Fibroblast of pulmonary artery (primary cell): ENCODE data around the gene ZNF490.

ENCODE experiments used
- DNase-seq: peaks from one replicate; pipeline ENCODE4 v3.0.0-alpha.2; 2010; ENCODE audit warnings: low read depth
- H3K4me3 ChIP-seq: replicated peaks from 2 replicates; pipeline ENCODE4 v1.5.1; 2011; ENCODE audit warnings: low read depth, mild to moderate bottlenecking, control low read depth, low read length, moderate library complexity
- TF ChIP-seq, protein P1 (sequence below): IDR thresholded peaks from 2 replicates; pipeline ENCODE4 v1.5.1; 2011; ENCODE audit warnings: mild to moderate bottlenecking, control low read depth, low read length, inconsistent platforms; ENCODE audit errors: missing control alignments

The ZNF490 gene

DNA sequence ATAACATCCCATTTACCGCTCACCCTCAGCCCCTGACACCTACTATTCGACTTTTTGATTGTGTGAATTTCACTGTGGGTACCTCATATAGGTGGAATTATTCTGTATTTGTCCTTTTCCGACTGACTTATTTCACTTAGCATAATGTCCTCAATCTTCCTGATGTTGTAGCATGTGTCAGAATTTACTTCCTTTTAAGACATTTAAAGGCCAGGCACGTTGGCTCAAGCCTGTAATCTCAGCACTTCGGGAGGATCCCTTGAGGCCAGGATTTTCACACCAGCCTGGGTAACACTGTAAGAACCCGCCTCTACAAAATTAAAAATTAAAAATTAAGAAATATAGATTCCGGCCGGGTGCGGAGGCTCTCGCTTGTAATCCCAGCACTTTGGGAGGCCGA lies 13.0 kb downstream of the ZNF490 start:
- no peak for DNase-seq
- H3K4me3 ChIP-seq = no peak overlapping the region
- TF ChIP-seq, protein P1, sequence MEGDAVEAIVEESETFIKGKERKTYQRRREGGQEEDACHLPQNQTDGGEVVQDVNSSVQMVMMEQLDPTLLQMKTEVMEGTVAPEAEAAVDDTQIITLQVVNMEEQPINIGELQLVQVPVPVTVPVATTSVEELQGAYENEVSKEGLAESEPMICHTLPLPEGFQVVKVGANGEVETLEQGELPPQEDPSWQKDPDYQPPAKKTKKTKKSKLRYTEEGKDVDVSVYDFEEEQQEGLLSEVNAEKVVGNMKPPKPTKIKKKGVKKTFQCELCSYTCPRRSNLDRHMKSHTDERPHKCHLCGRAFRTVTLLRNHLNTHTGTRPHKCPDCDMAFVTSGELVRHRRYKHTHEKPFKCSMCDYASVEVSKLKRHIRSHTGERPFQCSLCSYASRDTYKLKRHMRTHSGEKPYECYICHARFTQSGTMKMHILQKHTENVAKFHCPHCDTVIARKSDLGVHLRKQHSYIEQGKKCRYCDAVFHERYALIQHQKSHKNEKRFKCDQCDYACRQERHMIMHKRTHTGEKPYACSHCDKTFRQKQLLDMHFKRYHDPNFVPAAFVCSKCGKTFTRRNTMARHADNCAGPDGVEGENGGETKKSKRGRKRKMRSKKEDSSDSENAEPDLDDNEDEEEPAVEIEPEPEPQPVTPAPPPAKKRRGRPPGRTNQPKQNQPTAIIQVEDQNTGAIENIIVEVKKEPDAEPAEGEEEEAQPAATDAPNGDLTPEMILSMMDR = no peak

DNA sequence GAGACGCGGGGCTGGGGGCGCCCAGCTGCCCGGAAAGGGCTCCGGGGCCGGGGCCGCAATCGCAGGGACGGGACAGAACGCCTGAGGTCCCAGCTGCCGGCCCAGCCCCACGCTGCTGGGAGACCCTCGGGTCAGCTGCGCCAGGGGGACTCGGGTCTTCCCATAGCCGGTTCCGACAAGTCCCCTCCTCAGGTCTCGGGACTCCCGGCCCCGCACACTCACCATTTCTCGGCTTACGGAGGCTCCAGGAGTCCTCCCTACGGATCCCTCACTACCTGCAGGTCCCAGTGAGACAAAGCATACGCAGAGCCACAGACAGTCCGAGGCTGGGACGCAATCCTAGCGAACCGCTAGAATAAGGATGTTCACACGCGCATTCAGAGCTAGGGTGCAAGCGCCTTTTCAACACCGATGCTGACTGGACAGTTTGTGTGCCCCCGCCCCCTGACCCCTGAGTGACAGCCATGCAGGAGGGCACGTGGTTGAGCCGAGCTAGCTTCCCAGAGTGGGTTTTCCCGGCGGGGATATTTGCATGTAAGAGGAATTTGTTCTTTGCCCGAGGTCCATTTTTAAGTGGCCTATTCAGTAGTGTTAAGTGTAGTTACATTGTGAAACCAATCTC lies 13.6 kb downstream of the ZNF490 start:
- DNase-seq = no peak
- TF ChIP-seq, protein P1 = no peak
- H3K4me3 ChIP-seq = no peak overlapping the region

DNA sequence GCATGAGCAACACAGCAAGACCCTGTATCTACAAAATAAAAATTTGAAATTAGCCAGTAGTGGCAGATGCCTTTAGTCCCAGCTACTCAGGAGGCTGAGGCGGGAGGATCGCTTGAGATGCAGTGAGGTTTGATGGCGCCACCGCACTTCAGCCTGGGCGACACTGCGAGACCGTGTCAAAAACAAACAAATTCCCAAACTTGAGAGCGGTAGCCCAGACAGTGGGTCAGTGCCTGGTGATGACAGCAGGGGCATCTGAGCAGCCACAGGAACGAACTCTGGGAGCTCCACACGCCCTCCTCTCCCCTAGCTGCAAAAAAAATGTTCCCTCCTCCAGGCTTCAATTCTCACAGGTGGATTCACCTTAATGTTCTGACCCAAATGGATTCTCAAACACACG lies 14.1 kb downstream of the ZNF490 start:
- no peak overlapping the region for H3K4me3 ChIP-seq
- no peak for DNase-seq
- TF ChIP-seq, protein P1 = no peak

DNA sequence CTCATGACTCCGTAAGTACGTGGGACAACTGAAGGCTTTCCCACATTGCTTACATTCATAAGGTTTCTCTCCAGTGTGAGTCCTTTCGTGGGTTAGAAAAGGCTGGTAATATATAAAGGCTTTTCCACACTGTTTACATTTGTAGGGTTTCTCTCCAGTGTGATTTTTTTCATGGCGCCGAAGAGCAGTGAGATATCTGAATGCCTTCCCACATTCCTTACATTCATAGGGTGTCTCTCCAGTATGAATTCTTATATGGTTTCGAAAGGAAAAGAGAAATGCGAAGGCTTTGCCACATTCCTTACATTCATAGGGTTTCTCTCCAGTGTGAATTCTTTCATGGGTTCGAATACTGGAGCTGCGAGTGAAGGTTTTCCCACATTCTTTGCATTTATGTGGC lies 29.5 kb downstream of the ZNF490 start:
- no peak for DNase-seq
- no peak overlapping the region for H3K4me3 ChIP-seq
- TF ChIP-seq, protein P1 = no peak

DNA sequence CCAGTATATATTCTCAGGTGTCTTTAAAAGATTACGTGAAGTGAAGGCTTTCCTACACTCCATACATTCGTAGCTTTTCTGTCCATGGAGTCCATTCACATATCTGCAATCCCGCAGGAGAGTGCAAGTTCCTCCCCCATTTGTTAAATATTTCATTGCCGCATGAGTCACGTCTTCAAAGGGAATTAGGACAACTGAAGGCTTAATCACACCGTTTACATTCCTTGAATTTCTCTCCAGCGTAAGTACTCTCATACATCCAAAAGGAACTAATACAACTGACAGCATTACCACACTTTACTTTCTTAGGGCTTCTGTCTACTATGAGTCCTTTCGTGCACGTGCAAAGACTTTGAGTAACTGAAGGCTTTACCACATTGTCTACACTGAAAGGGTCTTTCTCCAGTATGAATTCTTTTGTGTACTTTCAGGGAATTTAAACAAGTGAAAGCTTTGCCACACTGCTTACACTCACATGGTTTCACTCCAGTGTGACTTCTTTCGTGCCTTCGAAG lies 30.4 kb downstream of the ZNF490 start:
- peak; percentile 45 for DNase-seq
- H3K4me3 ChIP-seq = no peak overlapping the region

DNA sequence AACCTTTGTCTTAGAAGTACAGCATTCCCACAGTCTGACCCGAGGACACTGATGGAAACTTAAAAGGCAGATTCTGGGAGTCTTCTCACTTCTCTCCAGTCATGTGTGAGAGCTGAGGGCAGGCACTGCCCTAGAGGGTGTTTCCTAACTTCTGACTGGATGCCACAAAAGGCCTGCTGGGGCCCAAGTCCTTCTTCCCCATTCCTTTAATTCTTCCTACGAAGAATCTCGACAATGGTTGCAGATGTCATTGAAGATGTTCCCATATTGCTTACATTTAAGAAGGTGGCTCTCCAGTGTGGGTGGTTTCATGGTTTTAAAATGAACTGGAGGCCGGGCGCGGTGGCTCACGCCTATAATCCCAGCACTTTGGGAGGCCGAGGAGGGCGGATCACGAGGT lies 32.0 kb downstream of the ZNF490 start:
- H3K4me3 ChIP-seq = no peak overlapping the region
- TF ChIP-seq, protein P1 = no peak
- DNase-seq = no peak

More for the DNA sequence above, 30.4 kb downstream of the ZNF490 start:
- TF ChIP-seq, protein P1 = no peak

DNA sequence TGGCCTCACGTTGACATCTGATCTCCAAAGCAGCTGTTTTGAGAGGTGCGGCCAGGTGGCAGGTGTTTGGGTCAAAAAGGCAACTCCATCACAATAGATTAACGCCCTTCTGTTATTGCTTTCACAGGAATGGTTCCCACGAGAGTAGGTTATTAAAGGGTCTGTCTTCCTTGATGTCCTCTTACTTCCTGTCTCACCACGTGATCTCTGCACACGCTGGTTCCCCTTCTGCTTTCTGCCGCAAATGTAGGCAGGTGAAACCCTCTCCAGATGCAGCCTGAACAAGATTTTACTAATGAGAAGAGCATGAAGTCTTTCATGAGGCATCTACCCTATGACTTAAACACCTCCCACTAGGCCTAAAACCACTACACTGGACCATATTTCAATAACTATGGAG lies 36.6 kb downstream of the ZNF490 start:
- no peak overlapping the region for H3K4me3 ChIP-seq
- TF ChIP-seq, protein P1 = no peak
- DNase-seq = no peak
